HuH-7 (cell line): ENCODE results near the gene WIPF3.

Experiments
- DNase-seq: peaks from one replicate; pipeline ENCODE4 v3.0.0; 2011; ENCODE audit warnings: low spot score

WIPF3 gene

GRCh38 chr7:29806208-29806994, at the start of gene WIPF3:
Gene WIPF3 (plus strand): TSS chr7:29806508. CDS start chr7:29834725, 28,217 bp downstream.
- DNase-seq, result peak; percentile 49

- no peak for DNase-seq
These were observed 43.0 kb upstream of the WIPF3 start for GRCh38 chr7:29763266-29763665.

- DNase-seq, result no peak
These were observed 42.1 kb upstream of the WIPF3 start for GRCh38 chr7:29764227-29764626.

GRCh38 chr7:29765490-29765889, 40.8 kb upstream of the WIPF3 start:
- DNase-seq, result no peak

- no peak for DNase-seq
These were observed 35.9 kb upstream of the WIPF3 start for GRCh38 chr7:29770371-29770770.

GRCh38 chr7:29771081-29771816, 35.1 kb upstream of the WIPF3 start:
- DNase-seq, result no peak

GRCh38 chr7:29779017-29779416, 27.3 kb upstream of the WIPF3 start:
- DNase-seq, result no peak

- no peak for DNase-seq
These were observed 26.0 kb upstream of the WIPF3 start for GRCh38 chr7:29780346-29780745.

GRCh38 chr7:29783671-29784070, 22.6 kb upstream of the WIPF3 start:
- DNase-seq, result no peak

GRCh38 chr7:29793507-29793906, 12.8 kb upstream of the WIPF3 start:
- DNase-seq, result no peak

- DNase-seq, result no peak
These were observed 11.2 kb upstream of the WIPF3 start for GRCh38 chr7:29794959-29795629.

- no peak for DNase-seq
These were observed 10.4 kb upstream of the WIPF3 start for GRCh38 chr7:29795696-29796580.

GRCh38 chr7:29797112-29797944, 9.0 kb upstream of the WIPF3 start:
- DNase-seq, result no peak

GRCh38 chr7:29798422-29798821, 7.9 kb upstream of the WIPF3 start:
- DNase-seq, result no peak

GRCh38 chr7:29801929-29802328, 4.4 kb upstream of the WIPF3 start:
- DNase-seq, result no peak

GRCh38 chr7:29805031-29805430, 1.3 kb upstream of the WIPF3 start:
- no peak for DNase-seq

- no peak for DNase-seq
These were observed 461 bp upstream of the WIPF3 start for GRCh38 chr7:29805886-29806207.

- DNase-seq, result peak; percentile 68
These were observed 910 bp downstream of the WIPF3 start for GRCh38 chr7:29806995-29807841.

GRCh38 chr7:29808075-29808801, 1.9 kb downstream of the WIPF3 start:
- no peak for DNase-seq
